TTC549 (cell line): Measurements from ENCODE around the gene CEACAM16.
"Not testable (repeated sequence)": the region's sequence is repeated elsewhere in the genome, so short reads cannot be mapped to it uniquely, and the experiment has no call there.

Experiments
- FAIRE-seq: peaks from 2 replicates; lab custom pipeline; 2012; peaks lifted over from hg19 to GRCh38; lab: Jason Lieb, UNC

CEACAM16 gene

GRCh38 chr19:44698492-44699201 is at the start of gene CEACAM16:
TSS of gene CEACAM16 (plus strand) at chr19:44699151. CDS start at chr19:44701457, 2,306 bp downstream.
- FAIRE-seq: no peak

- no peak for FAIRE-seq
These were observed 49.3 kb upstream of the CEACAM16 start for GRCh38 chr19:44649578-44650145.

- FAIRE-seq: no peak
These were observed 45.6 kb upstream of the CEACAM16 start for GRCh38 chr19:44653343-44653742.

- FAIRE-seq: peak; percentile 29
These were observed 44.8 kb upstream of the CEACAM16 start for GRCh38 chr19:44653977-44654774.

GRCh38 chr19:44657211-44657921 is 41.6 kb upstream of the CEACAM16 start:
- no peak for FAIRE-seq

- no peak for FAIRE-seq
These were observed 40.8 kb upstream of the CEACAM16 start for GRCh38 chr19:44658069-44658733.

- no peak for FAIRE-seq
These were observed 38.9 kb upstream of the CEACAM16 start for GRCh38 chr19:44660081-44660480.

- FAIRE-seq: no peak
These were observed 37.7 kb upstream of the CEACAM16 start for GRCh38 chr19:44661205-44661604.

- no peak for FAIRE-seq
These were observed 37.0 kb upstream of the CEACAM16 start for GRCh38 chr19:44661904-44662303.

- no peak for FAIRE-seq
These were observed 36.1 kb upstream of the CEACAM16 start for GRCh38 chr19:44662691-44663385.

GRCh38 chr19:44663996-44664395 is 35.0 kb upstream of the CEACAM16 start:
- no peak for FAIRE-seq

- FAIRE-seq: no peak
These were observed 34.0 kb upstream of the CEACAM16 start for GRCh38 chr19:44664976-44665375.

- FAIRE-seq: no peak
These were observed 31.9 kb upstream of the CEACAM16 start for GRCh38 chr19:44666852-44667556.

GRCh38 chr19:44668985-44669764 is 29.8 kb upstream of the CEACAM16 start:
- FAIRE-seq: no peak

GRCh38 chr19:44670027-44670426 is 28.9 kb upstream of the CEACAM16 start:
- FAIRE-seq: not testable (repeated sequence)

- FAIRE-seq: no peak
These were observed 27.6 kb upstream of the CEACAM16 start, which contains the start of gene CEACAM19 for GRCh38 chr19:44671400-44671799. TSS of gene CEACAM19 (plus strand) at chr19:44671482. CDS start at chr19:44671932, 450 bp downstream.

GRCh38 chr19:44672226-44672625 is 26.7 kb upstream of the CEACAM16 start:
- no peak for FAIRE-seq

- no peak for FAIRE-seq
These were observed 25.4 kb upstream of the CEACAM16 start for GRCh38 chr19:44673510-44673909.

- FAIRE-seq: no peak
These were observed 23.4 kb upstream of the CEACAM16 start for GRCh38 chr19:44675521-44675920.
